GM18519 (cell line): Measurements from ENCODE around the gene SRXN1.

Experiments used
- ATAC-seq: cut with Tn5 transposase; IDR thresholded peaks from one replicate; pipeline ENCODE4 v1.9.1; 2021; ENCODE audit warnings: mild to moderate bottlenecking, moderate library complexity; ENCODE audit not compliant: unreplicated experiment, low FRiP score

The SRXN1 gene

DNA sequence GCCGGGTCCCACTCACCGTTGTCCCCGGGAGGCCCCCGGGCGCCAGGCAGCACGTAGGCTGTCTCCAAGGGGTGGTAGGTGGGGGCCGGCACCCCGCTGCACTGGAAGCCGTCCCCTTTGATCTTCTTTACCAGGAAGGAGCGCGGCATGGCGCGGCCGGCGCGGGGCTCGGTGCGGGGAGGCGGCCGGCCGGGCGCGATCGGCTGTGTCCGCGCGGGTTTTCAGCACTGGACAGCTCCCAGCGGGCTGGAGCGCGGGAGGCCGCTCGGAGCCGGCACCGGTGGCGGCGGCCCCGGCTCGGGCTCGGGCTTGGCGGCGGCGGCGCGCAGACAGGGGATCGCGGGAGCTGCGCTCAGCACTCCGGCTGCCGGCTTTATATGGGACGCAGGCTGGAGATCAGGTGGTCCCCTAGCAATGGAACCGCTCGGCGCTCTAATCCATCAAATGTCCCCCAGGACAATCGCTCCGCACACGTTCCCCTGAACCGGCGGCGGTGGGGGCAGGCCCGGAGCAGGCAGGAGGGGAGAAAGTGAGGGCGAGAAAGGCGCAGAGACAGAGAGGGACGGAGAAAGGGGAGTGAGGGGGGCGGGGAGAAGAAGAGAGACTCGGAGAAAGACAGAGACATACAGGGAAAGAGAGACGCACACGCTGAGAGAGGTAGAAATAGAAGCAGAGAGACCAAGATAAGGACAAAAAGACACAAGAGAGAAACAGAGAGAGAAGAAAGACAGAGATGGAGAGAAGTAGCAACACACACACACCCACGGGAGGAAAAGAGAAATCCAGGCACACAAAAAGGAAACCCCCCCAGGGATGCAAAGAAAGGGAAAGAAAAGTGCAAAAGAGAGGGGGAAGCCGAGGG lies 22.7 kb upstream of the SRXN1 start, which contains the start of gene SCRT2:
Gene SCRT2 (minus strand): TSS at position 350 of the 862 bp plus-strand sequence. CDS start 201 bp downstream, at position 149.
- no peak for ATAC-seq

DNA sequence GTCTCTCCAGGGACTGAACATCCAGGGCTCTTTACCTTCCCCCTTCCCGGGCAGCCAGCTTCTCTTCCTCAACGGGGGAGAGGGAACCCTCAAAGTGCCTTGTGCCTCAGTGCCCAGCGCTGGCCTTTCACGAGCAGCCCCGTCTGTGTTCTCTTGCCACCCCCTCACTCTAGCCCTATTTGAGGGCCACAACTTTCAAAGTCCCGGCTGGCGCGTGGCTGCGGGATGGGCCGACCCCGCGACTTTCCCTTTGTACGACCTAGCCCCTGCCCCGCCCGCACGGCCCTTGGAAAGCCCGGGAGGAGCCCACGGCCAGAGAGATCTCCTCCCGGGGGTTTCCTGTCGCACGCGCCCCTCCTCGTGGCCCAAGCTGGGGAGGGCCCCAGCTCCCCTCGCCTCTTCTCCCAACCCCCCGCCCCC lies 22.0 kb upstream of the SRXN1 start:
- ATAC-seq: no peak

- no peak for ATAC-seq
Observed at GRCh38 chr20:673603-674001, 20.6 kb upstream of the SRXN1 start.

DNA sequence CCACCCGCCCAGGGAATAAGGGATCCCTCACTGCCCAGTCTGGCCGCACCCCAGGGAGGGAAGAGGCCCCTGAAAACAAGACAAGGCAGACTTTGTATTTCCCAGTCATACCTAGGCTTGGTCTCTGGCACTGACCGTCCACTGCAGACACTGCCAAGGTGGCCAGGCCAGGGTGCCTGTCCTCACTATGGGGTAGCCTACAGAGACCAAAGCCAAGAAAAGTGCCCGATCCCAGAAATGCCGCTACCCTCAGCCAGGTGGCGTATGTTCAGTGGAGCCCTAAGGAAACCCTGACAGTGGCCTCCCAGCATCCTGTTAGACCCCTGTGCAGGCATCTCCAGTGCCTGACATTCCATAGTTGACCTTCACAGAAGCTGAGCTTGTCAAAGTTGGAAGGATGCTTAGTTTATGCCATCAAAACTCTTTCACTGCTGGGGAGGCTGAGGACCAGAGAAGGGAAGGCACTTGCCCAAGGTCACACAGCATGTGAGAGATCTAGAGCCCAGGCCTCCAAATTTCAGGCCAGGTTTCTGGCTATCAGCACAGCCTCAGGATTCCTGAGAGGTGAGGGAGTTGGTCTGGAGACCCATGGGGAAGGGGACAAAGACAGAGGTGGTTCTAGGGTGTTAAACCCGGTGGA lies 20.1 kb upstream of the SRXN1 start:
- ATAC-seq: no peak

- ATAC-seq: no peak
Observed at GRCh38 chr20:671252-672030, 18.4 kb upstream of the SRXN1 start.

- no peak for ATAC-seq
Observed at GRCh38 chr20:669573-669972, 16.6 kb upstream of the SRXN1 start.

GRCh38 chr20:668638-669037 lies 15.6 kb upstream of the SRXN1 start:
- no peak for ATAC-seq

- ATAC-seq: no peak
Observed at GRCh38 chr20:668050-668449, 15.1 kb upstream of the SRXN1 start.

DNA sequence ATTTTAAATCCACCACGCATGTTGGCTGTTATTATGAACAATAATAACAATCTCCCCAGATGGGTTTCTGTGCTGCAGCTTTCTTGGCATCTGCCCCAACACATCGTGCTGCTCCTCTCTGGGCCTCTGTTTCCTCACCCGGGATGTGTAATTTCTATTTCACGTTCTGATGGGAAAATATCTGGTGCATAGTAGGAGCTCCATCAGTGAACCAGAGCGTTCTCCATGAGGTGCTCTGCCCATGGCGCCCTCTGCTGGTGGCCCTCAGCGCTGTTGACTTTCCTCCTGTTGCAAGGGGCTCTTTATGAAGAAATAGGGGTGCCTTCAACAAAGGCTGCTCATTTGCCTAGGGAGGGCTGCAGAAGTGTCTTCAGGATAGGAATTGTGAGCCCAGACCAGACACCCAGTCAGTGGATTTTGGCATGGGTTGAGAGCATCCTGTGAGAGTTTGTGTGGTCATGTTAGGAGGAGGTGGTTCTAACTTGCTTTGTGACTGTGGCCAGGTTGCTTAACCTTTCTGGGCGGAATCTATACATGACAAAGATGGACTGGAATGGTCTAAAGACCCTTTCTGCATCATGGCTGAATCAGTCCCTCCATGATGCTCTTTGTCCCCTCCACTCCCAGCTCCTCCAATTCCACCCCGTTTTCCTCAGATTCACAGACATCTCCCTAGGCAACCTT lies 14.5 kb upstream of the SRXN1 start:
- ATAC-seq: no peak

GRCh38 chr20:666877-667276 lies 13.9 kb upstream of the SRXN1 start:
- no peak for ATAC-seq

DNA sequence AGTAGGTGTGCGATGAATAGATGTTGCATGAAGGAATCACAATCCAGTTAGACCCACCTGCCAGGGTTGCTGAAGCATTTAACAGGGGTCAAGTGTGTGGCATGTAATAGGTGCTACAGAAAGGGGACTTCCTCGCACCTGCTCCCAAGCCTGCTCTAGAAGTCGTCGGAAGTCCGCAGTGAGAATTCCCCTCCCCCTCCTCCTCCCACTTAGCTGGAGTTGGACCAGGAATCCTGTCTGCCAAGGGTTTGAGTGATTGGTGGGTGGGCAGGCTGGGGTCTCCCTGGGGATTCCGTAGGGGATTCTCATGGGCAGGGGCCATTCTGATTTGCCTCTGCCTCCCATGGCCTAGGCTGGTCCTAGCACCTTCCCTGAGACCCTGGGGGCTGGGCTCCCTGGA lies 12.3 kb upstream of the SRXN1 start:
- no peak for ATAC-seq

DNA sequence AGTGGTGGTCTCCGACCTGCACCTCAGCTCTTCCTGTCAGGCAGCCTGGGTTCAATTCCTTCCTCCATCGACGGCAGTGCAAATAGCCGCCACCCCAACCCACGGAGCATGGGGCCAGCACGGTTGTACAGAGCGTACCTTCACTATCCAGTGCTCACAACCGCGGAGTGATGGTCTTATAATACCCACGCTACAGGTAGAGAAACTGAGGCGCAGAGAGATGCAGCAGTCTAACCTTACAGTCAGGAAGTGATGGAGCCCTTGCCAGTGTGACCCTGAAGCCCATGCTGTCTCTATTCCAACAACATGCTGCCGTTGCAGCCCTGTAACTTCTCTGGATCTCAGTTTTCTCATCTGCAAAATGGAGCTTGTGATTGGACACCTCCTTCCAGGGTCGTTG lies 11.6 kb upstream of the SRXN1 start:
- no peak for ATAC-seq

DNA sequence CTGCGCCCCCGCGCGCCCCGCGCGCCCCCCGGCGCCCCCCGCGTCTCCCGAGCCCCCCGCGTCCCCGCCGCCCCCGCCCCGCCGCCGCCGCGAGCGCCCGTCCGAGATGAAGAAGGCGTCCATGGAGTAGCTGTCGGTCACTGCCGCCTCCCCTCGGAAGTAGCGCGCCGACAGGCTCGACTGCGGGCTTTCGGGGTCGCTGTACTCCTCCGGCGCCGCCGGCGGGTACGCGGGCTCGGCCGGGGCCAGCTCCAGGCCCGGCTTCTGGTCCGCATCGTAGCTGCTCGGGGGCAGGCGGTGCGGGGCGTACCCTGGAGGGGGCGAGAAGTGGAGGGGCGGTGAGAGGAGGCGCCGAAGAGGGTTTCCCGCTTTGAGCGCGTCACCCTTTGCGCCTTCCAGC lies 11.2 kb upstream of the SRXN1 start:
- ATAC-seq: no peak

DNA sequence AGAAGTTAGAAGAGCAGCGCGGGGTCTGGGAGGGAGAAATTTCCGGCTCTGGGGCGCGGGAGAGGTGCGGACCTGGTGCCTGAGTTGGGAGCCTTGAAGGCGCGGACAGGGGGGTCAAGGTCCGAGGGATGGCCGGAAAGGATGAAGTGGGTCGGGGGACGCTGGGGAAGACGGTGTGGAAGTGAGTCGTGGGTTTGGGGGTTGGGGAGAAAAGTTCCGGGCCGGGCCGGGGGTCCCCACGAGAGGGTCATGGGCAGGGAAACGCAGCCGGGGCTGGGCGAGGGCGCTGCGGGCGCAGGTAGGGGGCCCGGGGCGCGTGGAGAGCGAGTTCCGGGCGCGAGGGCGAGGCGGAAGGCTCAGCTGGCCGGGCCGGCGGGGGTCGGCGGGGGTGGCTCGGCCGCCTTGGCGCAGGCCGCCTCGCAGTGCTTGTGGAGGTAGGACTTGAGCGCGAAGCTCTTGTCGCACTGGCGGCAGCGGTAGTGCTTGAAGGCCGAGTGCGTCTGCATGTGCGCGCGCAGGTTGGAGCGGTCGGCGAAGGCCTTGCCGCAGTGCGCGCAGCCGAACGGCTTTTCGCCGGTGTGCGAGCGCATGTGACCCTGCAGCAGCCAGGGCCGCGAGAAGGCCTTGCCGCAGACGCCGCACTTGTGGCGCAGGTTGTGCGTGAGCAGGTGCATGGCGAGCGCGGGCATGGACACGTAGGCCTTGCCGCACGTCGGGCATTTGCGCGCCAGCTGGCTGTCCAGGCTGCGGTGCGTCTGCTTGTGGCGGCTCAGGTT lies 10.5 kb upstream of the SRXN1 start:
- no peak for ATAC-seq

DNA sequence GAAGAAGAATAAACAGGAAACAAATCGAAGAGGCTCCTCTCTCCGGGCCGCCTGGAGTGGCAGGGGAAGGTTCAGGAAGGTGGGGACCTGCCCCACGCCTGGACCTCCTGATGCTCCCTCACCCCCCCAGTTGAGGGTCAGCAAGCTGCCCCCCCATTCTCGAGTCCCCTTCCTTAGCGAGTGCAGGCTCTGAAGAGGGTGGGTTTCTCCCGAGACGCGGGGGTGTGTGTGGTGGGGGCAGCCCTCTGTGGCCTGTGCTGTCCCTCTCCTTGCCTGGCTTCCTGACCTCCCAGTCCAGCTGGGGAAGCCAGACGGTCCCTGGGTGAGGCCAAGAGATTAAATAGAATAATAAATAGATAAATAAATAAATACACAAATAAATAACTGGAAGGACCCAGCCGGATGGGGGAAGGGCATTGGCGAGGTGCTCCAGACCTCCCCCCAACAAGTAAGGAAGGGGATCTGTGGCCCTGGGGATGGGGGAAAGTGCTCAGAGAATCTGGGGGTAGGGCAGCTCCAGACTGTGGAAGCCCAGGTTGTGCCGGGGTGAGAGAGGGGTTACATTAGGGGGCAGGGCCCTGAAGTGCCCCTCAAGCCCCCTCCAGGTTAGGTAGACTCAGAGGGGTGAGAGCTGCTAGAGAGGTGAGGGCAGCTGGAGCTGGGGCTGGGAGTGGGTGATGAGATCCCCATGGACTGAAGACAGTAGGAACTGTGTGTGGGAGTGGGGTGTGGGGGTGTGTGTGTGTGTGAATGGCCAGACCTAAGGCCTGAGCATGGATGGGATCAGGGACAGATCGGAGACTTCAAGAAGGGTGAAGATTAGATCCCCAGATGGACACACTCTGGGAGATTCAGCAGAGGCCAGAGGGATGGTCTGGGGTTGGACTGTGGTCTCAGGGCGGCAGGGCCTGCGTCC lies 9.5 kb upstream of the SRXN1 start:
- ATAC-seq: no peak

GRCh38 chr20:661474-662270 lies 8.7 kb upstream of the SRXN1 start:
- no peak for ATAC-seq

GRCh38 chr20:658731-659291 lies 5.8 kb upstream of the SRXN1 start:
- no peak for ATAC-seq

- no peak for ATAC-seq
Observed at GRCh38 chr20:658202-658601, 5.2 kb upstream of the SRXN1 start.
